Parathyroid adenoma (tissue), 2 donors: ENCODE results near the gene DCTN4.

Experiments
- H2AFZ ChIP-seq: fragments of 300-600 bp; sonication (generic); one replicate; pipeline ENCODE4 v1.7.0; 2017; ENCODE audit warnings: antibody characterized with exemption, mild to moderate bottlenecking
- H3K27ac ChIP-seq: fragments of 300-600 bp; sonication (generic); one replicate; pipeline ENCODE4 v1.7.0; 2017
- H3K27me3 ChIP-seq: fragments of 300-600 bp; sonication (generic); one replicate; pipeline ENCODE4 v1.7.0; 2017; ENCODE audit warnings: low read length; ENCODE audit not compliant: control insufficient read depth, insufficient read depth
- H3K36me3 ChIP-seq: fragments of 300-600 bp; sonication (generic); one replicate; pipeline ENCODE4 v1.7.0; 2017; ENCODE audit warnings: low read length; ENCODE audit not compliant: control insufficient read depth, insufficient read depth
- H3K4me1 ChIP-seq: fragments of 300-600 bp; sonication (generic); one replicate; pipeline ENCODE4 v1.7.0; 2017; ENCODE audit warnings: control low read depth
- H3K4me2 ChIP-seq: fragments of 300-600 bp; sonication (generic); one replicate; pipeline ENCODE4 v1.7.0; 2017; ENCODE audit warnings: low read length
- H3K4me3 ChIP-seq: fragments of 300-600 bp; sonication (generic); one replicate; pipeline ENCODE4 v1.7.0; 2017; ENCODE audit warnings: low read depth, low read length
- H3K79me2 ChIP-seq: fragments of 300-600 bp; sonication (generic); one replicate; pipeline ENCODE4 v1.7.0; 2017; ENCODE audit warnings: control low read depth
- H3K9ac ChIP-seq: fragments of 300-600 bp; sonication (generic); one replicate; pipeline ENCODE4 v1.7.0; 2017; ENCODE audit warnings: mild to moderate bottlenecking
- H3K9me3 ChIP-seq: fragments of 300-600 bp; sonication (generic); one replicate; pipeline ENCODE4 v1.7.0; 2017; ENCODE audit warnings: low read length; ENCODE audit not compliant: control insufficient read depth
- CTCF ChIP-seq: fragments of 300-600 bp; sonication (generic); IDR thresholded peaks from one replicate; pipeline ENCODE4 v1.7.0; 2017; ENCODE audit warnings: antibody characterized with exemption, mild to moderate bottlenecking
- donor health status: primary hyperparathyroidism.

DCTN4 gene

GRCh38 chr5:150758531-150759333, at the start of gene DCTN4:
TSS of gene DCTN4 (minus strand) at chr5:150759017. CDS start at chr5:150758993, 24 bp downstream.
- Histone ChIP-seq H3K9me3 (no peaks in the 10 kb centered on the region), H3K9ac (peak within 1 kb of the TSS; percentile 62), H3K4me2 (peak within 1 kb of the TSS; percentile 67), H3K27ac (peak within 1 kb of the TSS; percentile 86), H3K36me3 (no peaks in the 10 kb centered on the region), H3K79me2 (peaks cover 25% of the 10 kb centered on the region), H3K4me3 (peak within 1 kb of the TSS; percentile 99), H3K27me3 (no peaks in the 10 kb centered on the region), H3K4me1 (peaks cover 9% of the 10 kb centered on the region), H2AFZ (peak within 1 kb of the TSS; percentile 97)
- TF ChIP-seq CTCF: no peak

GRCh38 chr5:150804388-150804787, 45.6 kb upstream of the DCTN4 start:
- Histone ChIP-seq H3K9ac (no peak overlapping the region), H3K4me2 (no peak overlapping the region), H3K79me2 (no peaks in the 10 kb centered on the region), H3K27ac (no peak overlapping the region), H3K9me3 (no peaks in the 10 kb centered on the region), H3K4me1 (peaks cover 3% of the 10 kb centered on the region), H3K4me3 (no peak overlapping the region), H3K36me3 (no peaks in the 10 kb centered on the region), H3K27me3 (no peaks in the 10 kb centered on the region), H2AFZ (no peak overlapping the region)
- TF ChIP-seq CTCF: no peak

- Histone ChIP-seq H2AFZ (peak overlapping the region; percentile 85), H3K9me3 (no peaks in the 10 kb centered on the region), H3K9ac (no peak overlapping the region), H3K4me2 (peak overlapping the region; percentile 61), H3K4me3 (peak overlapping the region; percentile 45), H3K36me3 (no peaks in the 10 kb centered on the region), H3K27me3 (no peaks in the 10 kb centered on the region), H3K79me2 (no peaks in the 10 kb centered on the region), H3K27ac (peak overlapping the region; percentile 50), H3K4me1 (peaks cover 3% of the 10 kb centered on the region)
- TF ChIP-seq CTCF: peak; percentile 64
These were observed 42.5 kb upstream of the DCTN4 start for GRCh38 chr5:150801117-150801927.

- H3K4me1 ChIP-seq: peaks cover 3% of the 10 kb centered on the region
- H3K4me2 ChIP-seq: no peak overlapping the region
- H3K36me3 ChIP-seq: no peaks in the 10 kb centered on the region
- TF ChIP-seq CTCF: no peak
- no peaks in the 10 kb centered on the region for H3K27me3 ChIP-seq
- no peak overlapping the region for H2AFZ ChIP-seq
- no peak overlapping the region for H3K4me3 ChIP-seq
- no peaks in the 10 kb centered on the region for H3K9me3 ChIP-seq
- no peak overlapping the region for H3K9ac ChIP-seq
- no peak overlapping the region for H3K27ac ChIP-seq
- H3K79me2 ChIP-seq: no peaks in the 10 kb centered on the region
These were observed 38.6 kb upstream of the DCTN4 start for GRCh38 chr5:150797384-150797783.
